HCT116 (cell line): ENCODE measurements around the gene BICRA. TPM values are rescaled to one million over a fixed set of nuclear protein-coding genes. Genes with fewer than 3 reads are reported as not detected.
A peak's percentile ranks its signal among the peaks of the same experiment; 100 is the strongest.

Experiments
- ATAC-seq: fragments of 200-7000 bp; cut with Tn5 transposase; 2 replicates; pipeline ENCODE4 v1.9.1; 2020; ENCODE audit warnings: mild to moderate bottlenecking, moderate library complexity
- BruUV-seq: library from RNA; stranded (reverse); fragments of 400-500 nt; replicated peaks from 2 replicates; lab custom pipeline; 2021; lab: Mats Ljungman, UMichigan
- CTCF ChIA-PET: fragments of 300-600 bp; sonication (Branson Sonifier 250); formaldehyde crosslinking; loops from one replicate; lab custom pipeline; 2021; ENCODE audit warnings: antibody characterized with exemption; lab: Charles Lee
- POLR2A ChIA-PET: fragments of 300-600, 350-600 bp; sonication (Branson Sonifier 250); formaldehyde crosslinking; loops from one replicate; lab custom pipeline; 2021; ENCODE audit warnings: antibody characterized with exemption; lab: Charles Lee
- RAD21 ChIA-PET, 2 experiments: fragments of 300-600 bp; sonication (Branson Sonifier 250); formaldehyde crosslinking; loops; one replicate each; lab custom pipeline; 2023; ENCODE audit warnings: low total read pairs in 2 of 2; ENCODE audit not compliant: uncharacterized antibody in 2 of 2, unreplicated experiment in 2 of 2, low non-redundant PET in 1 of 2; lab: Charles Lee
- DNase-seq: peaks from one replicate; pipeline ENCODE4 v3.0.0-alpha.2; 2010; ENCODE audit warnings: low read depth, low spot score
- H2AFZ ChIP-seq: fragments of 200-600 bp; shearing (Covaris generic), sonication (generic); 2 replicates; pipeline ENCODE4 v1.6.1; 2017; ENCODE audit warnings: low read depth, mixed run types, mixed read lengths, antibody characterized with exemption, low read length; ENCODE audit not compliant: poor library complexity, severe bottlenecking
- H3K27ac ChIP-seq: 2 replicates; pipeline ENCODE4 v1.5.1; 2012; ENCODE audit warnings: low read depth, low read length
- H3K27me3 ChIP-seq: fragments of 200-600 bp; sonication (generic); 2 replicates; pipeline ENCODE4 v1.6.1; 2016; ENCODE audit warnings: mixed run types, low read length, mixed read lengths; ENCODE audit not compliant: insufficient read depth
- H3K36me3 ChIP-seq, 2 experiments: fragments of 200-500 bp in 1 of 2; fragments of 200-600 bp in 1 of 2; sonication (Bioruptor generic) in 1 of 2; sonication (generic) in 1 of 2; 2 replicates each; pipeline versions ENCODE4 v1.5.1 to v1.6.1; 2014 to 2016; ENCODE audit warnings: low read length in 2 of 2, inconsistent platforms in 1 of 2, mixed read lengths in 1 of 2, mixed run types in 1 of 2; ENCODE audit not compliant: insufficient read depth in 2 of 2, control insufficient read depth in 1 of 2
- H3K4me1 ChIP-seq, 2 experiments: fragments of 200-600 bp in 1 of 2; sonication (generic) in 1 of 2; 2 replicates each; pipeline versions ENCODE4 v1.5.1 to v1.6.1; 2012 to 2017; ENCODE audit warnings: low read length in 2 of 2, inconsistent platforms in 1 of 2, mild to moderate bottlenecking in 1 of 2, mixed read lengths in 1 of 2, mixed run types in 1 of 2, moderate library complexity in 1 of 2; ENCODE audit not compliant: insufficient read depth in 2 of 2, control insufficient read depth in 1 of 2
- H3K4me2 ChIP-seq: fragments of 200-600 bp; sonication (generic); 2 replicates; pipeline ENCODE4 v1.6.1; 2017; ENCODE audit warnings: mixed run types, low read length, mixed read lengths
- H3K4me3 ChIP-seq, 2 experiments: fragments of 200-600 bp in 1 of 2; sonication (generic) in 1 of 2; replicated peaks in 1 of 2; 2 replicates each; pipeline ENCODE4 v1.5.1; 2011 to 2016; ENCODE audit warnings: low read length in 2 of 2, control low read depth in 1 of 2, low read depth in 1 of 2, mild to moderate bottlenecking in 1 of 2, mixed read lengths in 1 of 2, mixed run types in 1 of 2
- H3K79me2 ChIP-seq: fragments of 200-600 bp; sonication (generic); 2 replicates; pipeline ENCODE4 v1.6.1; 2017; ENCODE audit warnings: mild to moderate bottlenecking, mixed run types, low read length, moderate library complexity, mixed read lengths; ENCODE audit not compliant: insufficient read depth
- H3K9ac ChIP-seq: fragments of 200-600 bp; sonication (generic); 2 replicates; pipeline ENCODE4 v1.6.1; 2016; ENCODE audit warnings: low read length, mixed read lengths
- H3K9me2 ChIP-seq: fragments of 200-600 bp; sonication (generic), shearing (Covaris generic); 2 replicates; pipeline ENCODE4 v1.6.1; 2017; ENCODE audit warnings: mixed run types, mild to moderate bottlenecking, moderate library complexity; ENCODE audit not compliant: insufficient read depth
- H3K9me3 ChIP-seq, 2 experiments: fragments of 200-500 bp in 1 of 2; fragments of 200-600 bp in 1 of 2; sonication (Bioruptor generic) in 1 of 2; sonication (generic) in 1 of 2; 2 replicates each; pipeline ENCODE4 v1.6.1; 2014 to 2017; ENCODE audit warnings: low read length in 2 of 2, mixed read lengths in 2 of 2, inconsistent platforms in 1 of 2, low read depth in 1 of 2, mild to moderate bottlenecking in 1 of 2, mixed run types in 1 of 2, moderate library complexity in 1 of 2; ENCODE audit not compliant: control insufficient read depth in 1 of 2, insufficient read depth in 1 of 2
- H4K20me1 ChIP-seq: fragments of 200-600 bp; sonication (generic), shearing (Covaris generic); 2 replicates; pipeline ENCODE4 v1.6.1; 2017; ENCODE audit warnings: mixed run types, mild to moderate bottlenecking, moderate library complexity; ENCODE audit not compliant: insufficient read depth
- ATF3 ChIP-seq: IDR thresholded peaks from 2 replicates; pipeline ENCODE4 v1.6.1; 2012
- CBX3 ChIP-seq: IDR thresholded peaks from 2 replicates; pipeline ENCODE4 v1.6.1; 2012; ENCODE audit warnings: low read depth
- EGR1 ChIP-seq: IDR thresholded peaks from 2 replicates; pipeline ENCODE4 v1.6.1; 2012; ENCODE audit warnings: low read depth
- ELF1 ChIP-seq: IDR thresholded peaks from 2 replicates; pipeline ENCODE4 v1.6.1; 2012; ENCODE audit warnings: low read depth, borderline replicate concordance
- EZH2 ChIP-seq: fragments of 200-600 bp; sonication (generic); IDR thresholded peaks from 2 replicates; pipeline ENCODE4 v1.6.1; 2017; ENCODE audit warnings: antibody characterized with exemption, mixed run types
- JUND ChIP-seq: IDR thresholded peaks from 2 replicates; pipeline ENCODE4 v1.6.1; 2012
- POLR2A ChIP-seq: IDR thresholded peaks from 2 replicates; pipeline ENCODE4 v1.7.0; 2011; ENCODE audit warnings: borderline replicate concordance; ENCODE audit not compliant: insufficient read depth, insufficient read length; ENCODE audit errors: extremely low read depth
- POLR2AphosphoS5 ChIP-seq: IDR thresholded peaks from 2 replicates; pipeline ENCODE4 v1.6.1; 2011; ENCODE audit warnings: mild to moderate bottlenecking, low read depth, low read length, moderate library complexity
- RAD21 ChIP-seq: IDR thresholded peaks from 2 replicates; pipeline ENCODE4 v1.6.1; 2012; ENCODE audit warnings: low read depth, mild to moderate bottlenecking
- SIN3A ChIP-seq: IDR thresholded peaks from 2 replicates; pipeline ENCODE4 v1.6.1; 2012; ENCODE audit warnings: low read depth
- SP1 ChIP-seq: IDR thresholded peaks from 2 replicates; pipeline ENCODE4 v1.6.1; 2012; ENCODE audit warnings: low read depth
- SRF ChIP-seq: IDR thresholded peaks from 2 replicates; pipeline ENCODE4 v1.6.1; 2012; ENCODE audit warnings: low read depth
- TCF7L2 ChIP-seq: IDR thresholded peaks from 2 replicates; pipeline ENCODE4 v1.7.0; 2011; ENCODE audit warnings: borderline replicate concordance, inconsistent platforms; ENCODE audit not compliant: insufficient read depth, insufficient read length; ENCODE audit errors: extremely low read depth
- YY1 ChIP-seq: IDR thresholded peaks from 2 replicates; pipeline ENCODE4 v1.6.1; 2011; ENCODE audit warnings: low read length, low read depth, moderate library complexity, mild to moderate bottlenecking; ENCODE audit not compliant: insufficient replicate concordance; ENCODE audit errors: extremely low read depth
- ZFX ChIP-seq: fragments of 450-650 bp; IDR thresholded peaks from 2 replicates; pipeline ENCODE4 v1.6.1; 2017
- ZNF274 ChIP-seq: fragments of 200-500 bp; sonication (Bioruptor generic); IDR thresholded peaks from 2 replicates; pipeline ENCODE4 v1.6.1; 2014; ENCODE audit warnings: mild to moderate bottlenecking, low read depth, low read length, inconsistent platforms
- intact Hi-C: fragments of 100-400 bp; cut with micrococcal nuclease; formaldehyde crosslinking; loops from 2 replicates; pipeline ENCODE4 v1.10.0; 2022
- total RNA-seq: library from RNA; stranded (reverse); gene quantifications from one replicate; pipeline ENCODE4 v1.2.1, GENCODE V29; 2021; ENCODE audit not compliant: unreplicated experiment
- TF ChIP-seq, protein P1 (sequence below): IDR thresholded peaks from 2 replicates; pipeline ENCODE4 v1.6.1; 2011; ENCODE audit warnings: mild to moderate bottlenecking, low read length, moderate library complexity; ENCODE audit not compliant: insufficient replicate concordance; ENCODE audit errors: extremely low read depth

Gene BICRA
- total RNA-seq, 1 experiment from 2014 or later: 11.3 TPM

- no peak for DNase-seq
- Histone ChIP-seq H3K79me2 (peaks cover 8% of the 10 kb centered on the region), H4K20me1 (no peaks in the 10 kb centered on the region), H3K27ac (peak overlapping the region; percentile 98; the same call in 1 of the 2 replicates), H3K27me3 (no peaks in the 10 kb centered on the region), H3K4me1 (peaks cover 33 to 50% of the 10 kb centered on the region in 2 experiments), H3K4me3 (no peak overlapping the region), H3K9me2 (no peaks in the 10 kb centered on the region), H2AFZ (no peak overlapping the region), H3K36me3 (peaks cover 2 to 14% of the 10 kb centered on the region in 2 experiments; a peak in 3 of 4 replicates), H3K9me3 (no peaks in the 10 kb centered on the region), H3K4me2 (peak overlapping the region; percentile 88; the same call in 1 of the 2 replicates), H3K9ac (no peak overlapping the region)
- CTCF ChIA-PET: no interaction called here
- TF ChIP-seq POLR2AphosphoS5 (no peak), SP1 (no peak), POLR2A (no peak), JUND (no peak), EZH2 (no peak), YY1 (no peak), CBX3 (no peak), ZFX (no peak), ELF1 (no peak), ZNF274 (no peak), EGR1 (no peak), RAD21 (no peak), ATF3 (no peak), SRF (no peak), TCF7L2 (no peak), SIN3A (no peak)
- TF ChIP-seq, protein P1, sequence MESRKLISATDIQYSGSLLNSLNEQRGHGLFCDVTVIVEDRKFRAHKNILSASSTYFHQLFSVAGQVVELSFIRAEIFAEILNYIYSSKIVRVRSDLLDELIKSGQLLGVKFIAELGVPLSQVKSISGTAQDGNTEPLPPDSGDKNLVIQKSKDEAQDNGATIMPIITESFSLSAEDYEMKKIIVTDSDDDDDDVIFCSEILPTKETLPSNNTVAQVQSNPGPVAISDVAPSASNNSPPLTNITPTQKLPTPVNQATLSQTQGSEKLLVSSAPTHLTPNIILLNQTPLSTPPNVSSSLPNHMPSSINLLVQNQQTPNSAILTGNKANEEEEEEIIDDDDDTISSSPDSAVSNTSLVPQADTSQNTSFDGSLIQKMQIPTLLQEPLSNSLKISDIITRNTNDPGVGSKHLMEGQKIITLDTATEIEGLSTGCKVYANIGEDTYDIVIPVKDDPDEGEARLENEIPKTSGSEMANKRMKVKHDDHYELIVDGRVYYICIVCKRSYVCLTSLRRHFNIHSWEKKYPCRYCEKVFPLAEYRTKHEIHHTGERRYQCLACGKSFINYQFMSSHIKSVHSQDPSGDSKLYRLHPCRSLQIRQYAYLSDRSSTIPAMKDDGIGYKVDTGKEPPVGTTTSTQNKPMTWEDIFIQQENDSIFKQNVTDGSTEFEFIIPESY: no peak
- intact Hi-C loops: no loop called here
- RAD21 ChIA-PET: no interaction called here
- POLR2A ChIA-PET: no interaction called here
- ATAC-seq: no peak
- no TSS peak for BruUV-seq
Observed at GRCh38 chr19:47730910-47731309, 122.0 kb downstream of the BICRA start.
